CD4-positive, alpha-beta memory T cell (primary cell): ENCODE measurements around the gene WDTC1. TPM values are rescaled to one million over a fixed set of nuclear protein-coding genes. Genes with fewer than 3 reads are reported as not detected.
A peak's percentile ranks its signal among the peaks of the same experiment; 100 is the strongest.

Experiments
- CTCF ChIA-PET: fragments of 350-600 bp; sonication (Branson Sonifier 250); formaldehyde crosslinking; loops from one replicate; lab custom pipeline; 2021; ENCODE audit warnings: inconsistent platforms; ENCODE audit not compliant: partially characterized antibody; lab: Charles Lee
- POLR2A ChIA-PET: fragments of 350-600 bp; sonication (Branson Sonifier 250); formaldehyde crosslinking; loops from one replicate; lab custom pipeline; 2021; ENCODE audit not compliant: partially characterized antibody; lab: Charles Lee
- DNase-seq, 5 donors: peaks; one replicate each; pipeline versions ENCODE4 v3.0.0 to v3.0.0-alpha.2; 2020 to 2022; ENCODE audit warnings: mixed read lengths in 1 of 5
- H3K27ac ChIP-seq: one replicate; pipeline ENCODE4 v1.7.0; 2013; ENCODE audit warnings: low read depth, low read length
- H3K27me3 ChIP-seq: 2 replicates; pipeline ENCODE4 v1.7.0; 2013; ENCODE audit warnings: mild to moderate bottlenecking, low read length, moderate library complexity; ENCODE audit not compliant: insufficient read depth
- H3K36me3 ChIP-seq: 2 replicates; pipeline ENCODE4 v1.7.0; 2013; ENCODE audit warnings: mild to moderate bottlenecking, low read length, moderate library complexity; ENCODE audit not compliant: insufficient read depth
- H3K4me1 ChIP-seq: 2 replicates; pipeline ENCODE4 v1.7.0; 2013; ENCODE audit warnings: mild to moderate bottlenecking, low read length, moderate library complexity; ENCODE audit not compliant: insufficient read depth
- H3K4me3 ChIP-seq, 2 donors: one replicate each; pipeline ENCODE4 v1.7.0; 2013; ENCODE audit warnings: low read length in 2 of 2, mild to moderate bottlenecking in 1 of 2
- H3K9me3 ChIP-seq, 2 donors: one replicate each; pipeline ENCODE4 v1.7.0; 2013; ENCODE audit warnings: low read length in 2 of 2, control low read depth in 1 of 2; ENCODE audit not compliant: control insufficient read depth in 1 of 2
- H3K27ac Mint-ChIP-seq, 7 donors: one replicate each; pipeline ENCODE4 v1.8.0; 2020 to 2021; ENCODE audit warnings: mixed read lengths in 7 of 7, mild to moderate bottlenecking in 6 of 7, inconsistent platforms in 3 of 7, moderate library complexity in 3 of 7
- H3K27me3 Mint-ChIP-seq, 2 donors: one replicate each; pipeline ENCODE4 v1.8.0; 2020 to 2021; ENCODE audit warnings: mixed read lengths in 2 of 2
- H3K36me3 Mint-ChIP-seq, 2 donors: one replicate each; pipeline ENCODE4 v1.8.0; 2020 to 2021; ENCODE audit warnings: mixed read lengths in 2 of 2, inconsistent platforms in 1 of 2, mild to moderate bottlenecking in 1 of 2
- H3K4me1 Mint-ChIP-seq, 4 donors: one replicate each; pipeline ENCODE4 v1.8.0; 2020 to 2021; ENCODE audit warnings: mixed read lengths in 4 of 4, mild to moderate bottlenecking in 1 of 4
- H3K4me3 Mint-ChIP-seq, 8 donors: one replicate each; pipeline ENCODE4 v1.8.0; 2020 to 2021; ENCODE audit warnings: mixed read lengths in 8 of 8, mild to moderate bottlenecking in 7 of 8, moderate library complexity in 6 of 8, inconsistent platforms in 3 of 8
- H3K9me3 Mint-ChIP-seq, 8 donors: one replicate each; pipeline ENCODE4 v1.8.0; 2020 to 2021; ENCODE audit warnings: mixed read lengths in 8 of 8, mild to moderate bottlenecking in 5 of 8, inconsistent platforms in 3 of 8, moderate library complexity in 1 of 8
- intact Hi-C: fragments of 100-400 bp; cut with micrococcal nuclease; formaldehyde crosslinking; loops from one replicate; pipeline ENCODE4 v1.15.1; 2023
- polyA plus RNA-seq, 2 donors: library from polyadenylated mRNA; unstranded; fragments of 300-500 nt; fragmentation: Illumina TruSeq; gene quantifications; one replicate each; pipeline ENCODE4 v1.2.3, GENCODE V29; 2021
- total RNA-seq, 2 experiments: library from RNA; stranded (reverse); gene quantifications; one replicate each; pipeline ENCODE4 v1.2.3, GENCODE V29; 2021

Gene WDTC1
- total and polyA plus RNA-seq, 4 experiments from 2014 or later: 1.1 to 54.5 (median 29.9) TPM

DNA sequence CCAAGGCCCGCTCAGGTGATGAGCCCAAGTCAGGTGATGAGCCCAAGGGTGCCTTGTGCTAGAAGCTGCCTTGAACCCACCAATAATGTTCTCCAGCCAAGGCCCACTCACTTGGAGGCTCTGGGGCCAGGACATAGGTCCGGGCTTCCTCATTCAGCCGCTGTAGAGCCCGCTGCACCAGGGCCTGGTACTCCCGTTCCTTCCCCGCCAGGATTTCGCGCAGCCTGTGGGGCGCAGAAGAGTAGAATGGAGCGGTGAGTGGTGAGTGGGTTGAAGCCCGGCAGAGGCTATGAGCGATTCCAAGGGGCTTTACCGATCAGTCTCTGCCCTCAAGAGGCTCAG, 121.8 kb downstream of the WDTC1 start:
- intact Hi-C loops: no loop called here
- Histone ChIP-seq H3K4me3 (peak overlapping the region in 1 of 2 donors; percentile 15), H3K27ac (peak overlapping the region; percentile 30), H3K36me3 (peaks cover 4% of the 10 kb centered on the region), H3K27me3 (no peaks in the 10 kb centered on the region), H3K4me1 (peaks cover 47% of the 10 kb centered on the region), H3K9me3 (no peaks in the 10 kb centered on the region)
- Mint-ChIP-seq H3K9me3 (peaks cover 0 to 2% (median 0%) of the 10 kb centered on the region in 8 donors), H3K27me3 (no peaks in the 10 kb centered on the region), H3K4me3 (peak overlapping the region; percentile 36 to 84 (median 65)), H3K36me3 (peaks cover 0 to 14% of the 10 kb centered on the region in 2 donors), H3K4me1 (peaks cover 18 to 52% (median 40%) of the 10 kb centered on the region in 4 donors), H3K27ac (peak overlapping the region in 4 of 7 donors; percentile 12 to 84 (median 48))
- DNase-seq: no peak
- ChIA-PET CTCF (interaction anchor here (1.4 to 9.0 kb wide), 10 partner anchors 10 to 313 kb away, joined by 3 to 105 read pairs (median 20); partner anchors contain the start of genes MAP3K6 and SYTL1), POLR2A (interaction anchor here (0.5 to 15.5 kb wide), 7 partner anchors 10 to 43 kb away, joined by 3 to 202 read pairs (median 3); partner anchors contain the start of genes MAP3K6 and SYTL1)

DNA sequence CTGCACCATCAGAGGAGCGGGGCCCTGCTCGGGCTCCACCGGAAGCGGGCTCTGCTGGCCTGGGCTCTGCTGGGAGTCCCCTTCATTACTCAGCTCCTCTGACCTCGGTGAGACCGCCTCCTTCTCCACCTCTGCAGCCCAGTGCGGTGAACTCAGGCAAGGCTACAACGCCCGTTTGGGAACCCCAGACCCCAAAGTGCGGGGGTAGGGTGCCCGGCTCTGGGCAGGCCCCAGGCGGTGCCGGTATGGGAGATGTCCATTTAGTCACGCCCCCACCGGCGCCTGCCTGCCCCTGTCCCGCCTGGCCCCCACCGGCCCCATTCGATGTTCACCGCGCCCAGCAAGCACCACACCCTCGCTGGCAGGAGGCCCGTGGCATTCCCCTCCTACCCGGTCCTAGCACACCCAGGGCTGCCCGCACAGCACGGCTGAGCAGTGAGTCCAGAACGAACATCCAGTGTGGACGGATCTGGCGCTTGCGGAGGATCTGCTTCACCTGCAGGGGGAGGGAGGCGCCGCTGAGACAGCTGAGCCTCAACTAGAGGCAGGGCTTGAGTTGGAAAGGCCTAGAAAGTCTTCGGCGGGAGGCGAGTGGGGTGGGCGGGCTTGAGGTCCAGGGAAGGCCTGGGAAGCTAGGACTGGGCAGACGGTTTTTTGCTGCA, 122.3 kb downstream of the WDTC1 start:
- Histone ChIP-seq H3K4me3 (peak overlapping the region; percentile 44 to 71), H3K27ac (peak overlapping the region; percentile 57), H3K9me3 (no peaks in the 10 kb centered on the region), H3K27me3 (no peaks in the 10 kb centered on the region), H3K36me3 (no peaks in the 10 kb centered on the region), H3K4me1 (peaks cover 47% of the 10 kb centered on the region)
- Mint-ChIP-seq H3K27me3 (no peaks in the 10 kb centered on the region), H3K4me3 (peak overlapping the region; percentile 74 to 85 (median 80)), H3K9me3 (peaks cover 0 to 2% (median 0%) of the 10 kb centered on the region in 8 donors), H3K36me3 (peaks cover 0 to 10% of the 10 kb centered on the region in 2 donors), H3K27ac (peak overlapping the region; percentile 72 to 90 (median 84)), H3K4me1 (peaks cover 18 to 52% (median 40%) of the 10 kb centered on the region in 4 donors)
- ChIA-PET POLR2A (interaction anchor here (0.5 to 15.5 kb wide), 15 partner anchors 8 to 306 kb away, joined by 3 to 202 read pairs (median 4); partner anchors contain the start of genes MAP3K6, SYTL1 and WDTC1), CTCF (interaction anchor here (0.7 to 9.0 kb wide), 27 partner anchors 8 to 315 kb away, joined by 3 to 105 read pairs (median 9); partner anchors contain the start of genes CD164L2, IFI6, MAP3K6 and SYTL1)
- DNase-seq: peak in 3 of 5 donors; percentile 30 to 76 (median 32)
- intact Hi-C loops: loop anchor here (1.0 kb wide), 4 partner anchors 9 to 39 kb away; no protein-coding TSS in a partner anchor

- Histone ChIP-seq H3K27me3 (no peaks in the 10 kb centered on the region), H3K9me3 (no peaks in the 10 kb centered on the region), H3K4me1 (peaks cover 47% of the 10 kb centered on the region), H3K4me3 (peak overlapping the region; percentile 44 to 71), H3K36me3 (no peaks in the 10 kb centered on the region), H3K27ac (peak overlapping the region; percentile 57)
- Mint-ChIP-seq H3K4me1 (peaks cover 18 to 56% (median 40%) of the 10 kb centered on the region in 4 donors), H3K27me3 (no peaks in the 10 kb centered on the region), H3K4me3 (peak overlapping the region; percentile 74 to 85 (median 80)), H3K36me3 (peaks cover 0 to 7% of the 10 kb centered on the region in 2 donors), H3K9me3 (peaks cover 0 to 2% (median 0%) of the 10 kb centered on the region in 8 donors), H3K27ac (peak overlapping the region; percentile 72 to 90 (median 84))
- DNase-seq: peak; percentile 80 to 84 (median 83)
- POLR2A ChIA-PET: interaction anchor here (0.5 to 15.5 kb wide), 16 partner anchors 9 to 306 kb away, joined by 3 to 202 read pairs (median 4); partner anchors contain the start of genes CD164L2, MAP3K6, SYTL1 and WDTC1
- intact Hi-C loops: loop anchor here (1.0 kb wide), 4 partner anchors 8 to 38 kb away; no protein-coding TSS in a partner anchor
- CTCF ChIA-PET: interaction anchor here (0.7 to 9.0 kb wide), 26 partner anchors 8 to 315 kb away, joined by 3 to 105 read pairs (median 9); partner anchors contain the start of genes CD164L2, IFI6, MAP3K6 and SYTL1
These were observed 123.0 kb downstream of the WDTC1 start for GRCh38 chr1:27357281-27358037.

Other genes with a start within 250 kb of the WDTC1 start
- gene TRNP1, start 240.9 kb upstream of the WDTC1 start, total RNA-seq: not detected
- gene TRNP1, start 240.9 kb upstream of the WDTC1 start, polyA plus RNA-seq: not detected
- gene TENT5B, start 221.8 kb upstream of the WDTC1 start, total RNA-seq: not detected
- not detected for gene TENT5B, start 221.8 kb upstream of the WDTC1 start, polyA plus RNA-seq
- gene SLC9A1, start 79.5 kb upstream of the WDTC1 start, total RNA-seq: 10 to 100 TPM; 11.4 to 13.2 TPM
- 10 to 100 TPM in 1 of 2 donors, 1 to 10 TPM in 1; 2.1 to 15.0 TPM for gene SLC9A1, start 79.5 kb upstream of the WDTC1 start, polyA plus RNA-seq
- 10 to 100 TPM; 44.4 to 45.4 TPM for gene TMEM222, start 87.5 kb downstream of the WDTC1 start, total RNA-seq
- gene TMEM222, start 87.5 kb downstream of the WDTC1 start, polyA plus RNA-seq: 10 to 100 TPM; 55.4 to 80.9 TPM
- gene SYTL1, start 107.4 kb downstream of the WDTC1 start, total RNA-seq: 100 to 1,000 TPM; 146 to 158 TPM
- 100 to 1,000 TPM in 1 of 2 donors, 10 to 100 TPM in 1; 99.7 to 141 TPM for gene SYTL1, start 107.4 kb downstream of the WDTC1 start, polyA plus RNA-seq
- gene MAP3K6, start 132.3 kb downstream of the WDTC1 start, total RNA-seq: 10 to 100 TPM in 1 of 2 experiments, 1 to 10 TPM in 1; 8.8 to 11.7 TPM
- 1 to 10 TPM; 4.5 to 8.1 TPM for gene MAP3K6, start 132.3 kb downstream of the WDTC1 start, polyA plus RNA-seq
- gene FCN3, start 140.2 kb downstream of the WDTC1 start, total RNA-seq: not detected
- not detected for gene FCN3, start 140.2 kb downstream of the WDTC1 start, polyA plus RNA-seq
- gene CD164L2, start 148.7 kb downstream of the WDTC1 start, total RNA-seq: not detected
- gene CD164L2, start 148.7 kb downstream of the WDTC1 start, polyA plus RNA-seq: under 1 TPM in 1 of 2 donors, not detected in 1; 0.22 TPM
- gene GPR3, start 158.0 kb downstream of the WDTC1 start, total RNA-seq: not detected
- gene GPR3, start 158.0 kb downstream of the WDTC1 start, polyA plus RNA-seq: not detected